Activated T-helper 2 cell treated with anti-CD3 and anti-CD28 coated beads, Interferon-gamma antibody, Interleukin-2, Interleukin-4, amounts not matched to agents 10 μg/mL and 5 μg/mL and 100 μg/mL, durations not matched to agents 14 hours and 24 hours and 36 hours (primary cell): ENCODE measurements around the gene S100A12. TPM values are rescaled to one million over a fixed set of nuclear protein-coding genes. Genes with fewer than 3 reads are reported as not detected.

Experiments used
- DNase-seq: peaks from one replicate; pipeline ENCODE4 v3.0.0; 2021; ENCODE audit warnings: low spot score
- H3K27ac Mint-ChIP-seq: one replicate; pipeline ENCODE4 v1.8.0; 2021; ENCODE audit warnings: mixed read lengths
- H3K27me3 Mint-ChIP-seq: one replicate; pipeline ENCODE4 v1.8.0; 2021; ENCODE audit warnings: low read depth, mixed read lengths
- H3K36me3 Mint-ChIP-seq: one replicate; pipeline ENCODE4 v1.8.0; 2021; ENCODE audit warnings: low read depth, mixed read lengths
- H3K4me1 Mint-ChIP-seq: one replicate; pipeline ENCODE4 v1.8.0; 2021; ENCODE audit warnings: low read depth, mixed read lengths
- H3K4me3 Mint-ChIP-seq: one replicate; pipeline ENCODE4 v1.8.0; 2021; ENCODE audit warnings: low read depth, mild to moderate bottlenecking, moderate library complexity, mixed read lengths
- H3K9me3 Mint-ChIP-seq: one replicate; pipeline ENCODE4 v1.8.0; 2021; ENCODE audit warnings: mixed read lengths
- intact Hi-C: fragments of 100-400 bp; cut with micrococcal nuclease; formaldehyde crosslinking; loops from one replicate; pipeline ENCODE4 v1.15.1; 2023
- total RNA-seq: library from RNA; stranded (reverse); gene quantifications from 2 replicates; pipeline ENCODE4 v1.2.3, GENCODE V29; 2022

Gene S100A12
- total RNA-seq, 1 donor from 2014 or later, result not detected

DNA sequence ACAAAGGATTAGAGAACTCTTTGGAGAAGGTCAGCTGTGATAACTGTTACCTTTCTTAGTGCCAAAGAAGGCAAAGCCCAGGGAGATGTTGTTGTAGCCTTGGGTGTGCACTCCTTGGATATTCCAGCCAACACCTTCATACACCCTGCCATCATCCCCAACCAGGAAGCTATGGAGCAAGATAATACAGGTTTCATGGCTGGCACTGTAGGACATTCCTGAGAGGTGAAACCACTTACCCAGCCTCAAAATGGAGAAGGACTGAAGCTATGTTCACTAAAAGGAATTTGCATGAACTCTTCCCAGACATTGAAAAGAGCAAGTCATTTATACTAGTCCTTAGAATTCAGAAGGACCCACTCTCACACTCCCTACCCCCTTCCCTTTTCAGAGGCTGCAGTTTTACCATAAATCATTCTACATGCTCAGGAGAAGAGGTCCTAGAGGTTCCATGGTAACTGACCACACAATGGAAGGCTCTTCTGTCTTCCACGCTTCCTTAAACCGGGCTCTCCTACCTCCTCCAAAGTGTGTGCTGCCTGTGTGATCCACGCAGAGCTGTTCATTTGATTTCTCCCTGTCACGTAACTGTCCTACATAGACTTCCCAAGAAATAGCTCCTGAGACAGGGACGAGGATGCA is 32.3 kb downstream of the S100A12 start:
- Mint-ChIP-seq H3K4me3 (no peak overlapping the region), H3K36me3 (no peaks in the 10 kb centered on the region), H3K27me3 (peaks cover 35% of the 10 kb centered on the region), H3K9me3 (no peaks in the 10 kb centered on the region), H3K4me1 (peaks cover 20% of the 10 kb centered on the region), H3K27ac (no peak overlapping the region)
- DNase-seq, result no peak
- intact Hi-C loops, result no loop called here

DNA sequence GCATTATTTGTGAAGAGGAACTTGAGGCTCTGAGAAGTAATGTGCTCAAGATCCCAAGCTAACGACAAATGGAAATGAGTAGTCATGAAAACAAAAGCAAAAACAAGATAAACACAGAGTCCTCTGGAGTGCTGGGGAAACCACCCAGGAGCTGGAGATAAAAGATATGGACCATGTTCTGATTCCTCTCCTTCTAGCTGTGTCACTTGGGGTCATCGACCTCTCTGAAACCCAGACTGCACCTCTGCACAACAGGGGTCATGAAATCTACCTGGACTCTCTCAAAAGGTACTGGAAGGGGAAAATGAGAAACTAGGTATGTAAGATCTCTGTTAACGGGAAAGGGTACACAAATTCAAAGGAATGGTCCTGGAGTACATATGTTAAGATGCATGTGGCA is 33.2 kb downstream of the S100A12 start:
- H3K36me3 Mint-ChIP-seq, result no peaks in the 10 kb centered on the region
- H3K4me1 Mint-ChIP-seq, result peaks cover 20% of the 10 kb centered on the region
- no peak overlapping the region for H3K27ac Mint-ChIP-seq

DNA sequence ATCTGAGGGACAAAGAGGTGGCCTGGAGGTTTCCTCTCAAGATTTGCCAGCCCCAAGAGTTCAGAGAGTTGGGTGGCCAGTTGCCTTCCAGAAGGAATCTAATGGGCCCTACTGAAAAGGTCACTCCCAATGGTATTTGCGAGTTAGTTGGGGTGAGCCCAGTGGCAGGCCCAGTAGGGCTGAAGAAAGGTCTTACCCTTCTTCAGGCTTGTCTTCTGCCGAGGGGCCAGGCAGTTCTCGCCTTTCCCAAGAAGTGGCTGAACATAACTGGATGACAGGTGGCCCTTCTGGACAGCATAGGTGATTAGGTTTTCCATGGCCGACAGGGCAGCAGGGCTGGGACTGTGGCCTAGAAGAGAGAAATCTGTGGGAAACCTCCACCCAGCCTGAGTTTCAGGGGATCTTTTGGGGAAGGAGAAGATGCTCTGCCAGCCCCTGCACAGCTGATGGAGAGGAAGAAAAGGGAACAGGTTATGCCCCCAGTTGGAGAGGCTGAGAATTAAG is 33.9 kb downstream of the S100A12 start:
- Mint-ChIP-seq H3K27ac (no peak overlapping the region), H3K4me3 (no peak overlapping the region), H3K36me3 (no peaks in the 10 kb centered on the region), H3K4me1 (peaks cover 20% of the 10 kb centered on the region), H3K9me3 (no peaks in the 10 kb centered on the region), H3K27me3 (peaks cover 34% of the 10 kb centered on the region)
- intact Hi-C loops, result no loop called here
- DNase-seq, result no peak

More for the DNA sequence above, 33.2 kb downstream of the S100A12 start:
- H3K4me3 Mint-ChIP-seq, result no peak overlapping the region
- intact Hi-C loops, result no loop called here
- DNase-seq, result no peak
- H3K27me3 Mint-ChIP-seq, result peaks cover 36% of the 10 kb centered on the region
- H3K9me3 Mint-ChIP-seq, result no peaks in the 10 kb centered on the region

DNA sequence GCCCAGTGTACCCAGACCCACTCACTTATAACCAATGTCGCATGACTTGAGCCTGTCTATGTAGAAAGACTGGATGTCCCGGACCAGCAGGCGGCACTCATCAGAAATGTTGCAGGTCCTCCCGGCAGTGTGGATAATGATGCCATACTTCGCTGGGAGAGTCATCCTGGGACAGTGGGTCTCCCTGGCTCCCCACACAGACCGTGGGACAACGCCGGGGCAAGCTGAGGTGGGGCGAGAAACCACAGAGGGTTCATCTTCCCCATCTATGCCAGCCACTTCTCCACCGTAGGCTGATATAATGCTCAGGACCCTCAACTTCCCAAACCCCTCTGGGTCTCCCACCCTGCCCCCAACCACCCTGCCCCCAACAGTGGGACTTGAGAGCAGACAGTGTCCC is 35.1 kb downstream of the S100A12 start:
- intact Hi-C loops, result no loop called here
- H3K27me3 Mint-ChIP-seq, result peaks cover 27% of the 10 kb centered on the region
- no peak overlapping the region for H3K4me3 Mint-ChIP-seq
- no peak overlapping the region for H3K27ac Mint-ChIP-seq
- H3K36me3 Mint-ChIP-seq, result no peaks in the 10 kb centered on the region
- peaks cover 14% of the 10 kb centered on the region for H3K4me1 Mint-ChIP-seq
- DNase-seq, result no peak
- H3K9me3 Mint-ChIP-seq, result no peaks in the 10 kb centered on the region

DNA sequence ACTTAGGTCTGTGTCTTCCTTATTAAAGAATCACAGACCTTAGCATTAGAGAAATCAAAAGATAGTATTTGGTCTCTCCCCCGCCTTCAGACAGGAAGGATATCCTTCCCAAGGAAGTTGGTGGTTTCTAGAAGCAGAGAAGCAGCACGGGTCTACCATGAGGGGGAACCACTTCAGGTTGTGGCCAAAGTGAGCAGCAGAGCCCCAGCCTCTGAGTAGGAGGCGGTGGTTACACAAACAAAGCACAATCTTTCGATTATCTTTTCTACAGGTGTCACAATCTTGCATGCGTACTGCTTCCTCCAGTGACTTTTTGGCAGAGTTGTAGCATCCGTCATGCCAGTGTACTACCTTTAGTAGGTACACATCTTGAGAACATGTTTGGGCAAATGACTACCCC is 35.6 kb downstream of the S100A12 start:
- Mint-ChIP-seq H3K27ac (no peak overlapping the region), H3K27me3 (peaks cover 27% of the 10 kb centered on the region), H3K4me3 (no peak overlapping the region), H3K4me1 (peaks cover 14% of the 10 kb centered on the region), H3K9me3 (no peaks in the 10 kb centered on the region), H3K36me3 (no peaks in the 10 kb centered on the region)
- DNase-seq, result no peak
- intact Hi-C loops, result no loop called here

DNA sequence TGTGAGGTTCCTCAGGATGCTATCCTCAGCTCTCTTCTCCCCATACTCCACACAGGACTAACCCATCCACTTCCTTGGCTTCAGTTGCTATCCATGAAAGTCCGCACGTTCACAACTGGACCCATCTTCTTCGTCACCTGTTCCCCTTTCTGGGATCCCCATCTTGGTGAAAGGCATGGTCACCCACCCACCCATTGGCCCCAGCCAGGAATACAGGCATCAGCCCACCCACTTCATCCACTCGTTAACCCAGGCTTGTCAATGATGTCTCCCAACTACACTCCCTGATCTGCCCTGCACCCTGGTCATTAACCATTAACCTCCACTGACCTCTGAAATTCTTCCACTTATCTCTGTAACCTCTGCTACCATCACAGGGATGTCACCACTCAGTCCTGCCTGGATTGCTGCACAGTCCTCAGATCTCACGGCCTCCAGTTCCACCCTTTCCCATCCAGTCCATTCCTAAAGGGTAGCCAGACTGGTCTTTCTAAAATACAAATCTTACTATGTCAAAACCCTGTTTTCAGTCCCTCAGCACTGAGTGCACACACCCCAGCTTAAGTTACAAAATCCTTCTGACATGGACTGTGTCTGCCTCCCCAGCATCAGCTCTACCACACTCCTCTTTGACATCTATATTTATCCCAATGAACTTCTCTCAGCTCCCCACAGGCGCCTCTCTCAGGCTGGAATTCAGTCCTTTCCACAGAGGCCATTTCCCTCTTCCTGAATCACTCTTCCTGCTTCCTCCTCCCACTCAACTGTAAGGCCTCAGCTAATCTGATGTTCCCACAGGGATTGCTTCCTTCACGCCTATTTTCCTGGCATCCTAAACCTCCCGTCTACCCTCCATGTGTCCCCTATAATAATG is 37.2 kb downstream of the S100A12 start:
- H3K36me3 Mint-ChIP-seq, result no peaks in the 10 kb centered on the region
- H3K27me3 Mint-ChIP-seq, result peaks cover 24% of the 10 kb centered on the region
- intact Hi-C loops, result no loop called here
- H3K27ac Mint-ChIP-seq, result no peak overlapping the region
- H3K4me3 Mint-ChIP-seq, result no peak overlapping the region
- peaks cover 3% of the 10 kb centered on the region for H3K4me1 Mint-ChIP-seq
- DNase-seq, result no peak
- H3K9me3 Mint-ChIP-seq, result no peaks in the 10 kb centered on the region

DNA sequence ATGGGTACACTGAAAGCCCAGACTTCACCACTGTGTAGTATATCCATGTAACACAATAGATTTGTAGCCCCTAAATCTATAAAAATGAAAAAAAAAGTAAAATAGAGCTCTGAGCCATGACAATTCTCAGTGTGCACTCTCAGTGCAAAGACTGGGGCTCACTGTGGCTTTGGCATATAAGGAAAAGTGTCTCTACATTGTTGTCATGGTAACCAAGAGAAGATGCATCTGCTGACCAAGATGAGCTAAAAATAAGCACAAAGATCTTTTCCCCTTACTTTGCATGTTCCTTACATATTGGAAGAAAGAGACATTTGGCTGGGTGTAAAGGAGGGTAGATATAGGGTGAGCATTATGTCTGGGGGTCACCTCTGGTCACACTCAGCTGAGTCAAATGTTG is 38.8 kb downstream of the S100A12 start:
- no peak overlapping the region for H3K27ac Mint-ChIP-seq

DNA sequence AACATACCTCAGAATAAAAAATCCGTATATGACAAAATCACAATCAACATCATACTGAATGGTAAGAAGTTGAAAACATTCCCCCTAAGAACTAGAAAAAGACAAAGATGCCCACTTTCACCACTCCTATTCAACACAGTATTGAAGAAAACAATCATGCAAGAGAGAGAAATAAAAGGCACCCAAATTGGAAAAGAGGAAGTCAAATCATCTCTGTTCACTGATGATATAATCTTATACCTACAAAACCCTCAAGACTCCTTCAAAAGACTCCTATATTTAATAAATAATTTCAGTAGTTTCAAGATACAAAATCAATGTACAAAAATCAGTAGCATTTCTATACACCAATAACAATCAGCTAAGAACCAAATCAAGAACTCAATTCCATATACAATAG is 41.5 kb downstream of the S100A12 start:
- Mint-ChIP-seq H3K27me3 (peaks cover 16% of the 10 kb centered on the region), H3K4me3 (no peak overlapping the region), H3K9me3 (peaks cover 7% of the 10 kb centered on the region), H3K36me3 (no peaks in the 10 kb centered on the region), H3K27ac (no peak overlapping the region), H3K4me1 (no peaks in the 10 kb centered on the region)
- DNase-seq, result no peak
- intact Hi-C loops, result no loop called here

More for the DNA sequence above, 38.8 kb downstream of the S100A12 start:
- intact Hi-C loops, result no loop called here
- H3K36me3 Mint-ChIP-seq, result no peaks in the 10 kb centered on the region
- no peaks in the 10 kb centered on the region for H3K9me3 Mint-ChIP-seq
- H3K4me1 Mint-ChIP-seq, result peaks cover 3% of the 10 kb centered on the region
- peaks cover 17% of the 10 kb centered on the region for H3K27me3 Mint-ChIP-seq
- no peak for DNase-seq
- no peak overlapping the region for H3K4me3 Mint-ChIP-seq

DNA sequence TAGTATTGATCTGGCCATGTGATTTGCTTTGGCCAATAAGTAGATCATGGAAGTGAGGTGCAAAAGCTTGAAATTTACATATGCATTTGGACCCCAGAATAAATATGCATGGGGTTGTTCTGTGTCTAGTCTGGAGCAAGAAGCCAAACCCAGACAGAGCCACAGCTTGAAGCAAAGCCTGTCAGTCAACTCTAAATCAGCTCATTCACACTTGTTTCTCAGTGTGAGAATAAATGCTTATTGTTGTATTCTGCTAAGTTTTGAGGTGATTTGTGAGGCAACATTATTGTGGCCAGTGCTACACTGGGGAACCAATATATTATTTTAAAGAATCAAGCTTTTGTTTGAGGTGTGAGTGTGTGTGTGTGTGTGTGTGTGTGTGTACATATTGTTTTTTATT is 50.5 kb downstream of the S100A12 start:
- Mint-ChIP-seq H3K27ac (no peak overlapping the region), H3K36me3 (no peaks in the 10 kb centered on the region), H3K4me1 (no peaks in the 10 kb centered on the region), H3K27me3 (peaks cover 1% of the 10 kb centered on the region), H3K4me3 (no peak overlapping the region), H3K9me3 (peaks cover 18% of the 10 kb centered on the region)
- intact Hi-C loops, result no loop called here
- DNase-seq, result no peak

Other genes with a start within 250 kb of the S100A12 start
- gene SPRR2G, start 224.7 kb downstream of the S100A12 start, total RNA-seq, result not detected in 2 replicates
- not detected in 2 replicates for gene LELP1, start 172.2 kb downstream of the S100A12 start, total RNA-seq
- not detected in 2 replicates for gene PRR9, start 158.0 kb downstream of the S100A12 start, total RNA-seq
- not detected in 2 replicates for gene LORICRIN, start 115.9 kb downstream of the S100A12 start, total RNA-seq
- gene PGLYRP3, start 62.7 kb downstream of the S100A12 start, total RNA-seq, result not detected in 2 replicates
- gene PGLYRP4, start 26.8 kb downstream of the S100A12 start, total RNA-seq, result not detected in 2 replicates
- gene S100A9, start 17.8 kb downstream of the S100A12 start, total RNA-seq, result not detected in 2 replicates
- not detected in 2 replicates for gene S100A8, start 15.5 kb upstream of the S100A12 start, total RNA-seq
- not detected in 2 replicates for gene S100A7A, start 40.9 kb upstream of the S100A12 start, total RNA-seq
- gene S100A7, start 85.0 kb upstream of the S100A12 start, total RNA-seq, result not detected in 2 replicates
- gene S100A6, start 160.4 kb upstream of the S100A12 start, total RNA-seq, result 209 and 229 TPM in 2 replicates
- gene S100A5, start 165.3 kb upstream of the S100A12 start, total RNA-seq, result 1.8 and 2.4 TPM in 2 replicates
- 175 and 181 TPM in 2 replicates for gene S100A4, start 170.2 kb upstream of the S100A12 start, total RNA-seq
- not detected in 2 replicates for gene S100A3, start 173.6 kb upstream of the S100A12 start, total RNA-seq
- gene S100A2, start 190.2 kb upstream of the S100A12 start, total RNA-seq, result 0.44 and 0.75 TPM in 2 replicates
- not detected in 2 replicates for gene S100A16, start 237.5 kb upstream of the S100A12 start, total RNA-seq
- not detected in 2 replicates for gene S100A14, start 240.7 kb upstream of the S100A12 start, total RNA-seq